ENCODE results near the gene PFKFB4. TPM values are rescaled to one million over a fixed set of nuclear protein-coding genes. Genes with fewer than 3 reads are reported as not detected.

Gene PFKFB4
- polyA plus RNA-seq, 1 experiment, result 6.1 TPM

DNA sequence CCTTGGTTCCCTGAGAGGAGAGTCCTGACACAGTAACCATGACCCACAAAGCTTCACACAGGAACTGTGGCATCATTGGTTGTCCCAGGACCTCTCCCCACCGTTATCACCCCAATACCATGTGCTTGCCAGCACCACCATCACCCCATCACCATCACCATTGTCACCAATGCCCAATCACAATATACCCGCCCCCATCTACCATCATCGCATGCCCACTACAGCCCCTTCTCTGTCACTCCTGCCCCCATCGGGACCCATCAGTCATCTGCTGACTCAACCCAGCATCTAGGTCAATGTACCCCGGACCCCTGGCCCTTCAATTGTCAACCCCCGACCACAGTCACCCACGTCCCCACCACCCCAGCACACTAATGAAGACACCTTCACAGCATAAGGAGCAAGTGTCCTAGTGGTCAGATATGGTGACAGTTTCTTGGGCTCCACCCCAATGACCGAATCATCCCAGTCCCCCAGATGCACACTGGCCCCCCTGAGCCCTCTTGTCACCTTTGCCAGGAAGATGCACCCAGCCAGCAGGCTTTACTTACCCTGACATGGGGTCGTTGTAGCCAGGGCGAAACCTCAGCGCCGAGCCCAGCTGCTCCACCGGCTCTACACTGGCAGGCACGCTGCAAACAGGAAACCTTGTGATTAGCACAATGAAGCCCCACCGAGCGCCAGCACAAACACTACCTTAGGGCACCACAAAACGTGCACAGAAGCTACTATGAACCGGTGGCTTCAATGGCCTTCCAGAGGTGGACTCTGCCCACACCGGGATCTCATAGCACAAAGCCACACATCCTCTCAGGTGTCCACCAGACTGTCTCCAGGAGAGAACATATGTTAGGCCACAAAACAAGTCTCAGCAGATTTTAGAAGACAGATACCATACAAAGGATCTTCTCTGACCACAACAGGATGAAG is 77.7 kb downstream of the PFKFB4 start:
- Histone ChIP-seq H3K27ac (ENCODE audit: low read depth, low read length) (no peak overlapping the region), H3K4me3 (ENCODE audit: low read depth, low read length) (no peak overlapping the region), H3K9me3 (ENCODE audit: control insufficient read depth, insufficient read depth, low read length) (no peaks in the 10 kb centered on the region; the same call in 1 of the 2 replicates), H3K27me3 (ENCODE audit: control insufficient read depth, insufficient read depth, low read length) (no peaks in the 10 kb centered on the region)
- no peak for DNase-seq (ENCODE audit: low read depth, low spot score)
- no peak for TF ChIP-seq CTCF (IDR thresholded peaks at IDR 0.05; ENCODE audit: low read depth, low read length)
- ChIA-PET CTCF (no interaction called here), POLR2A (no interaction called here)

GRCh38 chr3:48477959-48478520 is 78.6 kb downstream of the PFKFB4 start:
- no peak for DNase-seq (ENCODE audit: low read depth, low spot score)

DNA sequence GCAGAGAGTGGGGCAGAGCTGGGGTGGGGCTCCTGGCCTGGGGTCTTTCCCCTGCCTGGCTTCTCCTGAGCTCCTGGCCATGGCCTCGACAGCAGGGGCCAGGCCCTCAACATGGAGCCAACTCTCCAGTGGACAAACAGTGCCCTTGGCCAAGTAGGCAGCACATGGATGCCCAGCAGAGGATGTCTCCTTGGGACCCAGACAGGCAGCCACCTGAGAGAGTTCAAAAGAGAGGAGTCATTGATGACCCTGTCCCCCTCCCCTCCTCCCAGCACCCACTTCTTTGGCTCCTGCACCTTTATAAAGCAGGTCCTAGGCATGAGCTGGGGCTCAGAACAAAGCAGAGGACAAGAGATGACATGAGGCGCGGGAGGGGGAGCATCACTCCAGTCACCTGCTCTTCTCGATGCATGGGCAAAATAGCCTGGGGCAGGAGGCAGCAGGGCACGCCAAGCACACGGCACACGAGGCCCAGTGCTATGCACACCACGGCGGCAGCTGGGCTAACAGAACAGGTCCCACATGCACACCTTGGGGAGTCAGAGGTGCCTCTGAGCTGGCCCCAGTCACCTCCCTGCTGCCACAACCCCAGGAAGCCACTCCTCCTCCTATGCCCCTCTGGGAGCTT is 80.1 kb downstream of the PFKFB4 start:
- POLR2A ChIA-PET, result interaction anchor here (0.6 to 0.9 kb wide), 3 partner anchors 12 to 28 kb away, joined by 3 to 6 read pairs (median 4); partner anchors contain the start of gene SHISA5
- no peak for TF ChIP-seq CTCF (IDR thresholded peaks at IDR 0.05; ENCODE audit: low read depth, low read length)
- CTCF ChIA-PET, result no interaction called here
- Histone ChIP-seq H3K9me3 (ENCODE audit: control insufficient read depth, insufficient read depth, low read length) (no peaks in the 10 kb centered on the region; the same call in 1 of the 2 replicates), H3K27ac (ENCODE audit: low read depth, low read length) (no peak overlapping the region), H3K4me3 (ENCODE audit: low read depth, low read length) (no peak overlapping the region), H3K27me3 (ENCODE audit: control insufficient read depth, insufficient read depth, low read length) (no peaks in the 10 kb centered on the region)
- DNase-seq (ENCODE audit: low read depth, low spot score), result no peak

More at GRCh38 chr3:48477959-48478520, 78.6 kb downstream of the PFKFB4 start:
- no peak overlapping the region for H3K4me3 ChIP-seq (ENCODE audit: low read depth, low read length)
- ChIA-PET POLR2A (no interaction called here), CTCF (interaction anchor here (0.6 kb wide), 1 partner anchor 73 kb away, joined by 3 read pairs; no protein-coding TSS in a partner anchor)
- TF ChIP-seq CTCF (IDR thresholded peaks at IDR 0.05; ENCODE audit: low read depth, low read length), result no peak
- H3K9me3 ChIP-seq (ENCODE audit: control insufficient read depth, insufficient read depth, low read length), result no peaks in the 10 kb centered on the region; the same call in 1 of the 2 replicates
- no peaks in the 10 kb centered on the region for H3K27me3 ChIP-seq (ENCODE audit: control insufficient read depth, insufficient read depth, low read length)
- H3K27ac ChIP-seq (ENCODE audit: low read depth, low read length), result no peak overlapping the region

DNA sequence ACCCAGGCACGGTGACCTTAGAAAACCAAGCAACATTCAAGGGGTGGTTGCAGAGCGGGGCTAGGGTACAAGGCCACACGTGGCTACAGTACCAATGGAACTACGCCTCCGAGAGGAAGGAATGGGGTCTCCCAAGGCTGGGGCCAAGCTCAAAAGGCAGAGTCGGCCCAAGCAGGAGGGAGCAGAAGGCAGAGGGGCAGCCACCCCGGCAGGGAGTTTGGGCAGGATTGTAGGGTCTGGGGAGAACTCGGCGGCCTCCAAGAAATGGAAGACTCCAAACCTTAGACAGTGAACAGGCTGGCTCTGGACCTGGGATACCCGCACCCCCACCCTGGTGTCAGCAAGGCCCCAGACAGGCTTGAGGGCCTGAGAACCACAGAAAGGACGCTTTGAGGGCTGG is 81.4 kb downstream of the PFKFB4 start:
- H3K9me3 ChIP-seq (ENCODE audit: control insufficient read depth, insufficient read depth, low read length), result no peaks in the 10 kb centered on the region; the same call in 1 of the 2 replicates
- ChIA-PET CTCF (interaction anchor here (1.3 kb wide), 1 partner anchor 82 kb away, joined by 4 read pairs; the partner anchor contains the start of gene PFKFB4), POLR2A (no interaction called here)
- DNase-seq (ENCODE audit: low read depth, low spot score), result no peak
- H3K27me3 ChIP-seq (ENCODE audit: control insufficient read depth, insufficient read depth, low read length), result no peaks in the 10 kb centered on the region
- no peak overlapping the region for H3K4me3 ChIP-seq (ENCODE audit: low read depth, low read length)
- H3K27ac ChIP-seq (ENCODE audit: low read depth, low read length), result peak overlapping the region; percentile 11
- TF ChIP-seq CTCF (IDR thresholded peaks at IDR 0.05; ENCODE audit: low read depth, low read length), result no peak
